ENCODE data around the gene PGD. TPM values are rescaled to one million over a fixed set of nuclear protein-coding genes. Genes with fewer than 3 reads are reported as not detected.

The PGD gene
- total RNA-seq, 1 experiment from 2014 or later, result 44.6 TPM

DNA sequence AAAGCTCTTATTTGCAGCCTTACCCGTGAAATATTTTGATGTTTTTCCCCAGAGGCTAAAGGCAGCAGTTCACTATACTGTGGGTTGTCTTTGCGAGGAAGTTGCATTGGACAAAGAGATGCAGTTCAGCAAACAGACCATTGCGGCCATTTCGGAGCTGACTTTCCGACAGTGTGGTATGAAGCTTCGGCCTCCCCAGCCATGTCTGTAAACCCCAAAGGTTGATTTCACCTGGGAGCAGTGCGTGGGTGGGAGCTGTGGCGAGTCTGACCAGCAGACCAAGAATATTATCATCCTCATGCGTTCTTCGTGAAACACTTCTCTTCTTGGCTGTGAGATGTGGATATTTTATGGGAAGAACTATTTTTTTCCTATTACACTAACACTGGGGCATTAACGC is 34.9 kb downstream of the PGD start:
- Histone ChIP-seq H3K9me3 (replicated peaks) (no peaks in the 10 kb centered on the region), H3K27ac (no peak overlapping the region), H3K4me1 (replicated peaks) (peaks cover 25% of the 10 kb centered on the region), H3K27me3 (replicated peaks) (no peaks in the 10 kb centered on the region), H3K4me3 (no peak overlapping the region), H3K36me3 (no peaks in the 10 kb centered on the region)
- DNase-seq (ENCODE audit: low read depth in 1 of 2, low spot score in 2 of 2), result no peak

DNA sequence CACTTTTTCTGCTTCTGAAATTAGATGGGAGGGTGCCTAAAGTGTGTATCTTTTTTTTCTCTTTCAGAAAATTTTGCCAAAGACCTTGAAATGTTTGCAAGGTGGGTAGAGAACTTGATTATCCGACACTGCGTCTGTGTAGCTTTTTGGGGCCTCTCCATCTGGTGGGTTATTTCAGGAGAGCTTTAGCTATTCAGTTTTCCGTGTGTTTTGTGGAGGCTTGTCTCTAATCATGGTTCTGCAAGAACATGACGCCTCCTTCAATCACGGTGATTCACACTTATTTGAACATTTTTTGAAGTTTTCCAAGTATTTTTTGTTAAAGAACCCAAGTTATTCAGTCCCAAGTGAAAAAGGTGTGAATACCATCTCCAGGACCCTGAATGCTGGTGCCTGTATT is 35.7 kb downstream of the PGD start:
- H3K4me3 ChIP-seq, result no peak overlapping the region
- H3K4me1 ChIP-seq (replicated peaks), result peaks cover 30% of the 10 kb centered on the region
- DNase-seq (ENCODE audit: low read depth in 1 of 2, low spot score in 2 of 2), result no peak
- no peaks in the 10 kb centered on the region for H3K36me3 ChIP-seq
- H3K9me3 ChIP-seq (replicated peaks), result no peaks in the 10 kb centered on the region
- no peak overlapping the region for H3K27ac ChIP-seq
- no peaks in the 10 kb centered on the region for H3K27me3 ChIP-seq (replicated peaks)

DNA sequence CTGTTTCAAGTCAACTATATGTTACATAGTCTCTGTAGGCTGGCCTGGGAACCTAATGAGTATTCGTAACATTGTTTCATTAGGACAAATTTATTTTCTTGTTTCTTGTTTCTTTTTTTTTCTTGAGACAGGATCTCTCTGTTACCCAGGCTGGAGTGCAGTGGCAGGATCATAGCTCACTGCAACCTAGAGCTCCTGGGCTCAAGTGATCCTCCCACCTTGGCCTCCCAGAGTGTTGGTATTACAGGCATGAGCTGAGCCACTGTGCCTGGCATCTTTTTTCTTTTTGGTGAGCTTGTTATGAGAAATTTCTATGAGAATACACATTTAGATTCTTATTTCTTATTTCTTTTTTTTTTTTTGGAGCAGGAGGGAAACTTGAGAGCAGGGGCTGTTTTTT is 38.2 kb downstream of the PGD start:
- Histone ChIP-seq H3K36me3 (0 out of 2 replicates have a peak, but pooled peaks cover 3% of the 10 kb centered on the region), H3K27ac (no peak overlapping the region), H3K4me3 (no peak overlapping the region), H3K9me3 (replicated peaks) (no peaks in the 10 kb centered on the region), H3K4me1 (replicated peaks) (peaks cover 15% of the 10 kb centered on the region), H3K27me3 (replicated peaks) (no peaks in the 10 kb centered on the region)
- no peak for DNase-seq (ENCODE audit: low read depth in 1 of 2, low spot score in 2 of 2)

- H3K27me3 ChIP-seq (replicated peaks), result no peaks in the 10 kb centered on the region
- H3K36me3 ChIP-seq, result 0 out of 2 replicates have a peak, but pooled peaks cover 3% of the 10 kb centered on the region
- no peak overlapping the region for H3K4me3 ChIP-seq
- peak; percentile 57 to 61 for DNase-seq (ENCODE audit: low read depth in 1 of 2, low spot score in 2 of 2)
- H3K4me1 ChIP-seq (replicated peaks), result peaks cover 15% of the 10 kb centered on the region
- H3K9me3 ChIP-seq (replicated peaks), result no peaks in the 10 kb centered on the region
- H3K27ac ChIP-seq, result no peak overlapping the region
These were observed 39.9 kb downstream of the PGD start for GRCh38 chr1:10438677-10439163.

GRCh38 chr1:10440305-10440704 is 41.4 kb downstream of the PGD start:
- peaks cover 3% of the 10 kb centered on the region; the same call in 1 of the 2 replicates for H3K36me3 ChIP-seq
- DNase-seq (ENCODE audit: low read depth in 1 of 2, low spot score in 2 of 2), result no peak
- H3K4me3 ChIP-seq, result no peak overlapping the region
- H3K4me1 ChIP-seq (replicated peaks), result peaks cover 15% of the 10 kb centered on the region
- H3K9me3 ChIP-seq (replicated peaks), result no peaks in the 10 kb centered on the region
- H3K27me3 ChIP-seq (replicated peaks), result no peaks in the 10 kb centered on the region
- no peak overlapping the region for H3K27ac ChIP-seq

DNA sequence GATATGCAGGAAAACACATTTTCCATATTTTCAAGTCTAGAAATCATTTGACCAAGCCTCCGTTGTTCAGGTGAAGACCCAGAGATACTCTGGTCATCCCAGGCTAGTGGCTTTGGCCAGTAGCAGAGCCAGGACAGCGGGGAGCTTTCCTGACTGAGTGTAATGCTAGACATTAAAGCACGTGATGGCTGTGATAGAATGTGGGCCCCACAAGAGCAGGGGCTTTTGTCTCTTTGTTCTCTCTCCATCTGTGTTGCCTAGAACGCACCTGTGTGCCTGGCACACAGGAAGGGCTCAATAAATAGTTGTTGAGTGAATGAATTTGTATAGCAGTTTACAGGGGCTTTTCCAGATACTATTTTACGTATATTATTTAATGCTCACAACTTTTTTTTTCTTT is 41.9 kb downstream of the PGD start:
- H3K27ac ChIP-seq, result no peak overlapping the region
- no peak for DNase-seq (ENCODE audit: low read depth in 1 of 2, low spot score in 2 of 2)
- peaks cover 3% of the 10 kb centered on the region; the same call in 1 of the 2 replicates for H3K36me3 ChIP-seq
- H3K27me3 ChIP-seq (replicated peaks), result no peaks in the 10 kb centered on the region
- H3K9me3 ChIP-seq (replicated peaks), result no peaks in the 10 kb centered on the region
- peaks cover 15% of the 10 kb centered on the region for H3K4me1 ChIP-seq (replicated peaks)
- no peak overlapping the region for H3K4me3 ChIP-seq

- DNase-seq (ENCODE audit: low read depth in 1 of 2, low spot score in 2 of 2), result no peak
- Histone ChIP-seq H3K9me3 (replicated peaks) (no peaks in the 10 kb centered on the region), H3K4me1 (replicated peaks) (peaks cover under 1% of the 10 kb centered on the region; the same call in 1 of the 2 replicates), H3K4me3 (no peak overlapping the region), H3K36me3 (peaks cover 3% of the 10 kb centered on the region; the same call in 1 of the 2 replicates), H3K27ac (no peak overlapping the region), H3K27me3 (replicated peaks) (no peaks in the 10 kb centered on the region)
These were observed 45.4 kb downstream of the PGD start for GRCh38 chr1:10444248-10444647.

DNA sequence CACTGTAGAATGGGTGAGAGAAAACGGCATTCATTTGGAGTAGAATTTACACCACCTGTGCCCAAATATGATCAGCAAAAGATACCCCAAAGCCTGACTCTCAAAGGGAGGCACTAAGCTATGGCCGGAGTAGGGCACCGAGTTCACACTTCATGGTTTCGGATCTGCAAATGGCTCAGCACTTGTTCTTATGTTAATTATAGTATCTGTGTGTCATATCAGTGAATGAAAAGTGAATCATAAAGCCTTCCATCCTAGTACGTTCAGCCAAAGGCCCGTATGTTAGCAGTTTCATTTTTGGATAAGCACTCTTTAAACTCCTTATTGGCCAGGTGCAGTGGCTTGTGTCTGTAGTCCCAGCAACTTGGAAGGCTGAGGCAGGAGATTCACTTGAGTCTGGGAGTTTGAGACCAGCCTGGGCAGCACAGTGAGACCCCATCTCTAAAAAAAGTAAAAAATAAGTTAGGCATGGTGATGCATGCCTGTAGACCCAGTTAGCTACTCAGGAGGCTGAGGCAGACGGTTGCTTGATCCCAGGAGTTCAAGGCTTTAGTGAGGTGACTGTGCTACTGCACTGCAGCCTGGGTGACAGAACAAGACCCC is 46.0 kb downstream of the PGD start:
- Histone ChIP-seq H3K4me1 (replicated peaks) (no peaks in the 10 kb centered on the region), H3K27me3 (replicated peaks) (no peaks in the 10 kb centered on the region), H3K9me3 (replicated peaks) (no peaks in the 10 kb centered on the region), H3K27ac (no peak overlapping the region), H3K4me3 (no peak overlapping the region), H3K36me3 (peaks cover 3% of the 10 kb centered on the region; the same call in 1 of the 2 replicates)
- no peak for DNase-seq (ENCODE audit: low read depth in 1 of 2, low spot score in 2 of 2)

DNA sequence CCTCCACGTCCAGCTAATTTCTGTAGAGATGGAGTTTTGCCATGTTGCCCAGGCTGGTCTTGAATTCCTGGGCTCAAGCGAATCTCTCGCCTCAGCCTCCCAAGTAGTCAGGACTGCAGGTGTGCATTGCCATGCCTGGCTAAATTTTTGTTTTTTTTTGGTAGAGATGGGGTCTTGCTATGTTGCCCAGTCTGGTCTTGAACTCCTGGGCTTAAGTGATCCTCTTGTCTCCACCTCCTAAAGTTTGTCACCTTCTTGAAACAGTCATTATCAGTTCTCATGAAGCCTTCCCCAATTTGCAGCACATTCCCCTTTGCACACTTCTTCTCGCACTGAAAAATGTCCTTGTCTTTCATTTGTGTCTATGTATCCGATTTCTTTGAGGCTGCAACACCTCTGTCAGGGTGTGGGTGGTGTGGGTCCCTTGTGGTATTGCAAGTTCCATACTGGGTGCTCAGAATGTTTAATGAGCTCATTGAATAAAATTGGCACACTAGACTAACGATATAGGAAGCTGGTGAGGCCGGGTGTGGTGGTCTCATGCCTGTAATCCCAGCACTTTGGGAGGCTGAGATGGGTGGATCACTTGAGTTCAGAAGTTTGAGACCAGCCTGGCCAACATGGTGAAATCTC is 48.0 kb downstream of the PGD start:
- H3K27me3 ChIP-seq (replicated peaks), result no peaks in the 10 kb centered on the region

DNA sequence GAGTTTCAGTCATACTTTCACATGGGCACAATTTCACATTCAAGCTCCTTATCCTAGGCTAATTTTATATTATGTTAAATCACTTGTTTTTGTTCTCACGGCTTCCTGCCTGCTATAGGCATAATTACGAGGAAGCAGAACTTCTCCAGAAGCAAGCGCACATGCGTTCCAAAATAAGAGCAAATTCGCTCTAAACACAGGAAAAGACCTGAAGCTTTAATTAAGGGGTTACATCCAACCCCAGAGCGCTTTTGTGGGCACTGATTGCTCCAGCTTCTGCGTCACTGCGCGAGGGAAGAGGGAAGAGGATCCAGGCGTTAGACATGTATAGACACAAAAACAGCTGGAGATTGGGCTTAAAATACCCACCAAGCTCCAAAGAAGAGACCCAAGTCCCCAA is 50.9 kb downstream of the PGD start, which contains the start of gene CORT:
Gene CORT (plus strand): TSS at position 281 of the 400 bp plus-strand sequence. CDS start 193 bp downstream, outside the sequence.
- Histone ChIP-seq H3K27ac (no peak within 1 kb of the TSS), H3K4me3 (no peak within 1 kb of the TSS)
- DNase-seq (ENCODE audit: low read depth in 1 of 2, low spot score in 2 of 2), result no peak

More for the DNA sequence above, 48.0 kb downstream of the PGD start:
- peaks cover 11% of the 10 kb centered on the region for H3K4me1 ChIP-seq (replicated peaks)
- no peak for DNase-seq (ENCODE audit: low read depth in 1 of 2, low spot score in 2 of 2)
- no peak overlapping the region for H3K4me3 ChIP-seq
- H3K27ac ChIP-seq, result no peak overlapping the region
- no peaks in the 10 kb centered on the region for H3K9me3 ChIP-seq (replicated peaks)
- H3K36me3 ChIP-seq, result no peaks in the 10 kb centered on the region; the same call in 1 of the 2 replicates

GRCh38 chr1:10450156-10450814 is 51.4 kb downstream of the PGD start:
- H3K4me1 ChIP-seq (replicated peaks), result peaks cover 11% of the 10 kb centered on the region
- no peak overlapping the region for H3K4me3 ChIP-seq
- H3K27ac ChIP-seq, result no peak overlapping the region

More for the DNA sequence above, 50.9 kb downstream of the PGD start, which contains the start of gene CORT:
- peaks cover 11% of the 10 kb centered on the region for H3K4me1 ChIP-seq (replicated peaks)
- H3K9me3 ChIP-seq (replicated peaks), result no peaks in the 10 kb centered on the region
- H3K36me3 ChIP-seq, result no peaks in the 10 kb centered on the region; the same call in 1 of the 2 replicates
- no peaks in the 10 kb centered on the region for H3K27me3 ChIP-seq (replicated peaks)

GRCh38 chr1:10450836-10451235 is 52.0 kb downstream of the PGD start:
- Histone ChIP-seq H3K9me3 (replicated peaks) (no peaks in the 10 kb centered on the region), H3K36me3 (no peaks in the 10 kb centered on the region), H3K4me1 (replicated peaks) (peaks cover 11% of the 10 kb centered on the region), H3K4me3 (no peak overlapping the region), H3K27ac (no peak overlapping the region), H3K27me3 (replicated peaks) (no peaks in the 10 kb centered on the region)
- DNase-seq (ENCODE audit: low read depth in 1 of 2, low spot score in 2 of 2), result no peak

More at GRCh38 chr1:10450156-10450814, 51.4 kb downstream of the PGD start:
- no peak for DNase-seq (ENCODE audit: low read depth in 1 of 2, low spot score in 2 of 2)
- H3K27me3 ChIP-seq (replicated peaks), result no peaks in the 10 kb centered on the region
- no peaks in the 10 kb centered on the region for H3K36me3 ChIP-seq
- H3K9me3 ChIP-seq (replicated peaks), result no peaks in the 10 kb centered on the region

DNA sequence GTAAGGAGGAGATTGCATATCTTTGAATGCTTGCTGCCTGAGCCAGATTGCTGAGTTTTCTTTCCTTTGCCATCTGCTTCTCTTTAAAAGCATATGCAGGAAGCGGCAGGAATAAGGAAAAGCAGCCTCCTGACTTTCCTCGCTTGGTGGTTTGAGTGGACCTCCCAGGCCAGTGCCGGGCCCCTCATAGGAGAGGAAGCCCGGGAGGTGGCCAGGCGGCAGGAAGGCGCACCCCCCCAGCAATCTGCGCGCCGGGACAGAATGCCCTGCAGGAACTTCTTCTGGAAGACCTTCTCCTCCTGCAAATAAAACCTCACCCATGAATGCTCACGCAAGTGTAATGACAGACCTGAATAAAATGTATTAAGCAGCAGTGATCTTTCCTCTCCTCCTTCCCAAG is 52.4 kb downstream of the PGD start:
- no peaks in the 10 kb centered on the region for H3K27me3 ChIP-seq (replicated peaks)
- peak; percentile 33 to 50 for DNase-seq (ENCODE audit: low read depth in 1 of 2, low spot score in 2 of 2)
- no peak overlapping the region for H3K27ac ChIP-seq
- H3K9me3 ChIP-seq (replicated peaks), result no peaks in the 10 kb centered on the region
- H3K36me3 ChIP-seq, result no peaks in the 10 kb centered on the region
- no peak overlapping the region for H3K4me3 ChIP-seq
- peaks cover 11% of the 10 kb centered on the region for H3K4me1 ChIP-seq (replicated peaks)

GRCh38 chr1:10456048-10456447 is 57.2 kb downstream of the PGD start:
- Histone ChIP-seq H3K4me3 (no peak overlapping the region), H3K27ac (no peak overlapping the region), H3K27me3 (replicated peaks) (no peaks in the 10 kb centered on the region), H3K4me1 (replicated peaks) (peaks cover 13% of the 10 kb centered on the region), H3K9me3 (replicated peaks) (no peaks in the 10 kb centered on the region), H3K36me3 (peaks cover 24% of the 10 kb centered on the region; the same call in 1 of the 2 replicates)
- no peak for DNase-seq (ENCODE audit: low read depth in 1 of 2, low spot score in 2 of 2)

Data from SJSA1 (cell line).